K562 (cell line): ENCODE data around the gene HGF. TPM values are rescaled to one million over a fixed set of nuclear protein-coding genes. Genes with fewer than 3 reads are reported as not detected.

Experiments
- TGIF2 ChIP-seq: sonication (generic); formaldehyde crosslinking; IDR thresholded peaks from 2 replicates; pipeline ENCODE4 v1.8.1; 2022; ENCODE audit warnings: mild to moderate bottlenecking, missing genetic modification reagents, moderate library complexity
- ZBTB7A ChIP-seq: IDR thresholded peaks from 2 replicates; pipeline ENCODE4 v1.6.1; 2011; ENCODE audit warnings: low read depth, mild to moderate bottlenecking, low read length, moderate library complexity, borderline replicate concordance; ENCODE audit not compliant: control insufficient read depth
- polyA plus RNA-seq, 8 experiments: library from polyadenylated mRNA; depleted of rRNA in 4 of 8; stranded (reverse) in 5 of 8; unstranded in 3 of 8; fragments of >200 nt; fragmentation: Nextera tagmentation in 2 of 8; fragmentation: Illumina TruSeq in 1 of 8; extraction: Ambion mirVana in 2 of 8; extraction: Trizol in 1 of 8; gene quantifications; 2 replicates each; pipeline versions ENCODE4 v1.2.1 to v1.2.3, GENCODE V29; 2011 to 2014; ENCODE audit warnings: inconsistent platforms in 1 of 8, missing spikeins in 1 of 8
- total RNA-seq, 7 experiments: library from RNA; depleted of rRNA in 6 of 7; stranded (reverse); fragments of >200 nt in 6 of 7; fragmentation: Illumina TruSeq in 2 of 7; extraction: Trizol in 2 of 7; gene quantifications; 2 replicates each; pipeline versions ENCODE4 v1.2.1 to v1.2.3, GENCODE V29; 2011 to 2021; ENCODE audit warnings: low replicate concordance in 1 of 7
- TF ChIP-seq, protein P1 (sequence below): fragments of 250-450 bp; sonication (Bioruptor Pico); IDR thresholded peaks from 2 replicates; pipeline ENCODE4 v1.8.0; 2021; ENCODE audit warnings: moderate library complexity, mild to moderate bottlenecking, inconsistent platforms
- TF ChIP-seq, protein P2 (sequence below), 2 experiments: fragments of 450-650 bp; formaldehyde crosslinking in 1 of 2; IDR thresholded peaks; 2 replicates each; pipeline versions ENCODE4 v1.4.0 to v1.6.1; 2014 to 2020; ENCODE audit warnings: mild to moderate bottlenecking in 2 of 2, borderline replicate concordance in 1 of 2, low read depth in 1 of 2

HGF gene
- total and polyA plus RNA-seq, 9 of the 15 experiments (the other 6 are each of a cell fraction or from before 2014, with no cell fraction given), result 0.02 TPM; not detected in 8

DNA sequence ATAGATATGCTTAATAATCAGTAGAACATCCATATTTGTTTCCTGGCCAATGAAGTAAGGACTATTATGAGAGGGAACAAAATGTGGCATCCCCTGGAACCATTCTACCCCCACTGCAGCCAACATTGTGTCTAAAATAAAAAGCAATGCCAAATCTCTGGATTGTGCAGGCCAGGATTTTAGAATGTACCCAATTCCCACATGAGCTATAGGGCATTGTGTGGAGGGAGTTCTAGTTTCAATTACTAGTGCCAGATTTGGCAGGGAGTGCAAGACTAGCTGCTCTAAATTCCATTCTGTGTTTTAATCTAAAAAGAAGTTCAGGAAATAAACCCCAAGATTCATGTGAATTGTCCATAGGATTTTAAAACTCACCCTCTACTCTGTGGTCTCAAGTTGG lies 112.3 kb downstream of the HGF start (continued):
- TF ChIP-seq, protein P1, sequence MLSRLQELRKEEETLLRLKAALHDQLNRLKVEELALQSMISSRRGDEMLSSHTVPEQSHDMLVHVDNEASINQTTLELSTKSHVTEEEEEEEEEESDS, result no peak
- TF ChIP-seq TGIF2 (CRISPR knock-in tag) (no peak), ZBTB7A (no peak)
- TF ChIP-seq, protein P2, sequence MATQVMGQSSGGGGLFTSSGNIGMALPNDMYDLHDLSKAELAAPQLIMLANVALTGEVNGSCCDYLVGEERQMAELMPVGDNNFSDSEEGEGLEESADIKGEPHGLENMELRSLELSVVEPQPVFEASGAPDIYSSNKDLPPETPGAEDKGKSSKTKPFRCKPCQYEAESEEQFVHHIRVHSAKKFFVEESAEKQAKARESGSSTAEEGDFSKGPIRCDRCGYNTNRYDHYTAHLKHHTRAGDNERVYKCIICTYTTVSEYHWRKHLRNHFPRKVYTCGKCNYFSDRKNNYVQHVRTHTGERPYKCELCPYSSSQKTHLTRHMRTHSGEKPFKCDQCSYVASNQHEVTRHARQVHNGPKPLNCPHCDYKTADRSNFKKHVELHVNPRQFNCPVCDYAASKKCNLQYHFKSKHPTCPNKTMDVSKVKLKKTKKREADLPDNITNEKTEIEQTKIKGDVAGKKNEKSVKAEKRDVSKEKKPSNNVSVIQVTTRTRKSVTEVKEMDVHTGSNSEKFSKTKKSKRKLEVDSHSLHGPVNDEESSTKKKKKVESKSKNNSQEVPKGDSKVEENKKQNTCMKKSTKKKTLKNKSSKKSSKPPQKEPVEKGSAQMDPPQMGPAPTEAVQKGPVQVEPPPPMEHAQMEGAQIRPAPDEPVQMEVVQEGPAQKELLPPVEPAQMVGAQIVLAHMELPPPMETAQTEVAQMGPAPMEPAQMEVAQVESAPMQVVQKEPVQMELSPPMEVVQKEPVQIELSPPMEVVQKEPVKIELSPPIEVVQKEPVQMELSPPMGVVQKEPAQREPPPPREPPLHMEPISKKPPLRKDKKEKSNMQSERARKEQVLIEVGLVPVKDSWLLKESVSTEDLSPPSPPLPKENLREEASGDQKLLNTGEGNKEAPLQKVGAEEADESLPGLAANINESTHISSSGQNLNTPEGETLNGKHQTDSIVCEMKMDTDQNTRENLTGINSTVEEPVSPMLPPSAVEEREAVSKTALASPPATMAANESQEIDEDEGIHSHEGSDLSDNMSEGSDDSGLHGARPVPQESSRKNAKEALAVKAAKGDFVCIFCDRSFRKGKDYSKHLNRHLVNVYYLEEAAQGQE (IDR thresholded peaks at IDR 0.05; ENCODE audit: borderline replicate concordance), result no peak
- TF ChIP-seq, protein P2 (CRISPR knock-in tag; IDR thresholded peaks at IDR 0.05; ENCODE audit: low read depth), result no peak
